Tibial artery (tissue), 4 donors: ENCODE results near the gene PRCP.
A peak's percentile ranks its signal among the peaks of the same experiment; 100 is the strongest.
"Not testable (repeated sequence)": the region's sequence is repeated elsewhere in the genome, so short reads cannot be mapped to it uniquely, and the experiment has no call there.

Experiments used
- DNase-seq, 2 donors: peaks; one replicate each; pipeline ENCODE4 v3.0.0-alpha.2; 2019
- H3K27ac ChIP-seq, 2 donors: fragments of 200-600 bp; sonication (generic) in 1 of 2; 1 replicate in 1 of 2; 2 replicates in 1 of 2; pipeline ENCODE4 v1.5.1; 2018 to 2019; ENCODE audit warnings: mild to moderate bottlenecking in 1 of 2
- H3K27me3 ChIP-seq, 2 donors: fragments of 200-600 bp; sonication (generic) in 1 of 2; one replicate each; pipeline versions ENCODE4 v1.5.1 to v1.6.0; 2016 to 2019
- H3K36me3 ChIP-seq, 3 donors: fragments of 200-600 bp; sonication (generic) in 2 of 3; one replicate each; pipeline ENCODE4 v1.5.1; 2016 to 2019; ENCODE audit warnings: mild to moderate bottlenecking in 2 of 3
- H3K4me1 ChIP-seq, 4 donors: fragments of 200-600 bp; sonication (generic) in 2 of 4; 1 replicate in 3 of 4; 2 replicates in 1 of 4; pipeline ENCODE4 v1.5.1; 2016 to 2019
- H3K4me3 ChIP-seq, 2 donors: fragments of 200-600 bp; sonication (generic) in 1 of 2; 1 replicate in 1 of 2; 2 replicates in 1 of 2; pipeline ENCODE4 v1.5.1; 2018 to 2019; ENCODE audit warnings: mild to moderate bottlenecking in 2 of 2
- H3K9me3 ChIP-seq, 3 donors: fragments of 200-600 bp; sonication (generic) in 1 of 3; one replicate each; pipeline ENCODE4 v1.5.1; 2016 to 2019
- intact Hi-C: fragments of 100-400 bp; cut with DNase I; formaldehyde crosslinking; loops from one replicate; pipeline ENCODE4 v1.15.0; 2023; ENCODE audit warnings: low total_unique reads
- TF ChIP-seq, protein P1 (sequence below), 2 experiments: fragments of 200-600 bp in 1 of 2; fragments of 450-650 bp in 1 of 2; IDR thresholded peaks; one replicate each; pipeline ENCODE4 v1.5.1; 2017 to 2019; ENCODE audit warnings: antibody characterized with exemption in 2 of 2, mild to moderate bottlenecking in 1 of 2, moderate library complexity in 1 of 2

Gene PRCP

DNA sequence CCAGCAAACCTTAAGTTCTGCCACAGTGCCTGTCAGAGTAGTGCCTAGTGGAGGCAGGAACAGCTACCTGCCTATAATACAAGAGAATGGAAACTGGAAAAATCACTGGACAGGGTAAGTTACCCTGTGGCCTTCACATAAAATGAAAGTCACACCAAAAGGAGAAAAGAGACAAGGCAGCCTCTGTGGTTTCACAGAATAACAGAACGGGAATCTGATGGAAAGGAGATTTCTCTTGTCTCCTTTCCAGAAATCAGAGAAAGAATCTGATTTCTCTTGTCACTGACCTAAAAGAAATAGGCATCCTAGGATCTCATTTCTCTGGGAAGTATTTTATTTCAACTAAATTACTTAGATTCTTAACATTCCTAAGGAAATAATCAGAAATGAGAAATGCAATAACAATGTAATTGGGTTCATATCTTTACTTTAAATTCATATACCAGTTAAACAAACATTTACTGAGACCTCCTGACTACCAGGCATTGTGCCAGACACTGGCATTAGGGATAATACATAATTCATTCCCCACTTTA lies 41.6 kb downstream of the PRCP start:
- intact Hi-C loops, result no loop called here
- no peak overlapping the region for H3K4me3 ChIP-seq
- TF ChIP-seq, protein P1, sequence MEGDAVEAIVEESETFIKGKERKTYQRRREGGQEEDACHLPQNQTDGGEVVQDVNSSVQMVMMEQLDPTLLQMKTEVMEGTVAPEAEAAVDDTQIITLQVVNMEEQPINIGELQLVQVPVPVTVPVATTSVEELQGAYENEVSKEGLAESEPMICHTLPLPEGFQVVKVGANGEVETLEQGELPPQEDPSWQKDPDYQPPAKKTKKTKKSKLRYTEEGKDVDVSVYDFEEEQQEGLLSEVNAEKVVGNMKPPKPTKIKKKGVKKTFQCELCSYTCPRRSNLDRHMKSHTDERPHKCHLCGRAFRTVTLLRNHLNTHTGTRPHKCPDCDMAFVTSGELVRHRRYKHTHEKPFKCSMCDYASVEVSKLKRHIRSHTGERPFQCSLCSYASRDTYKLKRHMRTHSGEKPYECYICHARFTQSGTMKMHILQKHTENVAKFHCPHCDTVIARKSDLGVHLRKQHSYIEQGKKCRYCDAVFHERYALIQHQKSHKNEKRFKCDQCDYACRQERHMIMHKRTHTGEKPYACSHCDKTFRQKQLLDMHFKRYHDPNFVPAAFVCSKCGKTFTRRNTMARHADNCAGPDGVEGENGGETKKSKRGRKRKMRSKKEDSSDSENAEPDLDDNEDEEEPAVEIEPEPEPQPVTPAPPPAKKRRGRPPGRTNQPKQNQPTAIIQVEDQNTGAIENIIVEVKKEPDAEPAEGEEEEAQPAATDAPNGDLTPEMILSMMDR (IDR thresholded peaks at IDR 0.05), result no peak
- H3K36me3 ChIP-seq, result no peaks in the 10 kb centered on the region
- H3K9me3 ChIP-seq, result no peaks in the 10 kb centered on the region
- no peak for DNase-seq
- no peaks in the 10 kb centered on the region for H3K27me3 ChIP-seq
- peak overlapping the region; percentile 35 to 38 for H3K27ac ChIP-seq
- peaks cover 0 to 25% (median 2%) of the 10 kb centered on the region in 4 donors for H3K4me1 ChIP-seq

DNA sequence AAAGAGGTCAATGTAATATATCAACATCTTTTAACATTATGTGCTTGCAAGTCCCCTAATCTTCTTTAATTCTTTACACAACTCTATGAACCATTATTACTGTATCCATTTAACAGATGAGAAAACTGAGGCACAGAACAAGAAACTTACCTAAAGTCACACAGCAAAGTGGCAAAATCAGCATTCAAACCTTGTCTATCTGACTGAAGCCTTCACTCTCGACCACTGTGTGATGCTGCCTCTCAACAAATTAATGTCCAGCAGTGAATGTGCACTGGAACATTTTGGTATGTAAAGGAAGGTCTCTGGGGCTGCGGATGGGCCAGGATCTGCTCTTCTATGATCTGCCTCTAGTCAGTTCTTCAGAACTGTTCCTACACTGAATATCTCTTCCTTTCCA lies 42.1 kb downstream of the PRCP start:
- H3K27me3 ChIP-seq, result no peaks in the 10 kb centered on the region
- H3K4me3 ChIP-seq, result no peak overlapping the region
- intact Hi-C loops, result no loop called here
- TF ChIP-seq, protein P1 (IDR thresholded peaks at IDR 0.05), result no peak
- no peaks in the 10 kb centered on the region for H3K9me3 ChIP-seq
- H3K27ac ChIP-seq, result peak overlapping the region; percentile 35 to 38
- DNase-seq, result no peak
- peaks cover 0 to 24% (median 2%) of the 10 kb centered on the region in 4 donors for H3K4me1 ChIP-seq
- no peaks in the 10 kb centered on the region for H3K36me3 ChIP-seq

DNA sequence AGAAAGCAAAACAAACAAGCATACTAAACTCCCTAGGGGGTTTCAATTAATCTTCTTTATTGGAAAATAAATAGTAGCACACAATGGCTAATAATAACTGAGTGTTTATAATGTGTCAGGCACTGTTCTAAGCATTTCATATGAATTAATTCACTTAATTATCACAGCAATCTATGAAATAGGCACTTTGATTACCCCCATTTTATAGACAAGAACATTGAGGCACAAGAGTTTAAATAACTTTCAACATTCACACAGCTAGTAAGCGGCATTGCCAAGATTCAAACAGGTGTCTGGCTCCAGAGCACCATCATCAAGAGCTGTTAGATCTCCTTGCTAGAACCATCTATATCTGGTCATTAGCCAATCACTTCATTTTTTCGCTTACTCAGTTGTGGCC lies 43.1 kb downstream of the PRCP start:
- Histone ChIP-seq H3K9me3 (no peaks in the 10 kb centered on the region), H3K4me3 (no peak overlapping the region), H3K4me1 (peaks cover 0 to 24% (median 2%) of the 10 kb centered on the region in 4 donors), H3K27ac (no peak overlapping the region), H3K36me3 (no peaks in the 10 kb centered on the region), H3K27me3 (no peaks in the 10 kb centered on the region)
- TF ChIP-seq, protein P1 (IDR thresholded peaks at IDR 0.05), result no peak
- no peak for DNase-seq
- intact Hi-C loops, result no loop called here

DNA sequence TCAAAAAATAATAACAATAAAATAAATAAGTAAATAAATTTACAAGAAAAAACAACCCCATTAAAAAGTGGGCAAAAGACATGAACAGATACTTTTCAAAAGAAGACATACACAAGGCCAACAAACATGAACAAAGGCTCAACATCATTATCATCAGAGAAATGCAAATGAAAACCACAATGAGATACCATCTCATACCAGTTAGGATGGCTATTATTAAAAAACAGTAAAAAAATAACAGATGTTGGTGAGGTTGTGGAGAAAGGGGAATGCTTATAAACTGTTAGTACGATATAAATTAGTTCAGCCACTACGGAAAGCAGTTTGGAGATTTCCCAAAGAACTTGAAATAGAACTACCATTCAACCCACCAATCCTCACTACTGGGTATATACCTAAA lies 44.6 kb downstream of the PRCP start:
- no peaks in the 10 kb centered on the region for H3K27me3 ChIP-seq
- TF ChIP-seq, protein P1 (IDR thresholded peaks at IDR 0.05), result no peak
- DNase-seq, result no peak
- H3K27ac ChIP-seq, result no peak overlapping the region
- peaks cover 0 to 24% (median 2%) of the 10 kb centered on the region in 4 donors for H3K4me1 ChIP-seq
- H3K4me3 ChIP-seq, result no peak overlapping the region
- H3K36me3 ChIP-seq, result no peaks in the 10 kb centered on the region
- intact Hi-C loops, result no loop called here
- H3K9me3 ChIP-seq, result no peaks in the 10 kb centered on the region

DNA sequence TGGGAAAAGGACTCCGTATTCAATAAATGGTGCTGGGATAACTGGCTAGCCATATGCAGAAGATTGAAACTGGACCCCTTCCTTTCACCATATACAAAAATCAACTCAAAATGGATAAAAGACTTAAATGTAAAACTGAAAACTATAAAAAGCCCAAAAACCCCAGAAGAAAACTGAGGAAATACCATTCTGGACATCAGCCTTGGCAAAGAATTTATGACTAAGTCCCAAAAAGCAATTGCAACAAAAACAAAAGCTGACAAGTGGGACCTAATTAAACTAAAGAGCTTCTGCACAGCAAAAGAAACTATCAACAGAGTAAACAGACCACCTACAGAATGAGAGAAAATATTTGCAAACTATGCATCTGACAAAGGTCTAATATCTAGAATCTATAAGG lies 45.3 kb downstream of the PRCP start:
- peaks cover 0 to 24% (median 2%) of the 10 kb centered on the region in 4 donors for H3K4me1 ChIP-seq
- H3K27ac ChIP-seq, H3K4me3 ChIP-seq, H3K9me3 ChIP-seq, H3K27me3 ChIP-seq, intact Hi-C loops, DNase-seq, H3K36me3 ChIP-seq: not testable (repeated sequence)

DNA sequence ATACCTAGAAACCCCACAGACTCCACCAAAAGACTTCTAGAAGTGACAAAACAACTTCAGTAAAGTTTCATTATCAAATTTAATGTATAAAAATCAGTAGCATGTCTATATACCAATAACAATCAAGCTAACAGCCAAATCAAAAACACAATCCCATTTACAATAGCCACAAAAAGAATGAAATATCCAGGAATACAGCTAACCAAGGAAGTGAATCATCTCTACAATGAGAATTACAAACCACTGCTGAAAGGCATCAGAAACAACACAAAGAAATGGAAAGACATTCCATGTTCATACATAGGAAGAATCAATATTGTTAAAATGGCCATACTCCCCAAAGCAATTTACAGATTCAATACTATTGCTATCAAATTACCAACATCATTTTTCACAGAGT lies 46.0 kb downstream of the PRCP start:
- H3K27ac ChIP-seq, result no peak overlapping the region
- H3K36me3 ChIP-seq, result peaks cover under 1 to 11% (median 6%) of the 10 kb centered on the region in 3 donors
- H3K9me3 ChIP-seq, result no peaks in the 10 kb centered on the region
- H3K27me3 ChIP-seq, result no peaks in the 10 kb centered on the region
- DNase-seq, result no peak
- intact Hi-C loops, result no loop called here
- no peak overlapping the region for H3K4me3 ChIP-seq
- H3K4me1 ChIP-seq, result peaks cover 0 to 22% (median 2%) of the 10 kb centered on the region in 4 donors
- TF ChIP-seq, protein P1 (IDR thresholded peaks at IDR 0.05), result no peak
